Gastroesophageal sphincter (tissue), 3 donors: ENCODE measurements around the gene ADCY10.

ENCODE experiments used
- CTCF ChIP-seq, 4 experiments: fragments of 200-600 bp in 2 of 4; fragments of 450-650 bp in 2 of 4; sonication (generic) in 1 of 4; IDR thresholded peaks; one replicate each; pipeline ENCODE4 v1.5.1; 2017 to 2019; ENCODE audit warnings: antibody characterized with exemption in 4 of 4, mild to moderate bottlenecking in 2 of 4, moderate library complexity in 2 of 4
- POLR2A ChIP-seq, 2 donors: fragments of 450-650 bp; IDR thresholded peaks; one replicate each; pipeline ENCODE4 v1.6.1; 2017; ENCODE audit warnings: antibody characterized with exemption in 2 of 2, mild to moderate bottlenecking in 2 of 2, moderate library complexity in 1 of 2

GRCh38 chr1:167862432-167863076 is 51.4 kb downstream of the ADCY10 start:
- TF ChIP-seq CTCF (IDR thresholded peaks at IDR 0.05) (no peak), POLR2A (IDR thresholded peaks at IDR 0.05) (no peak)
